IPS-NIHi11 (cell line): Measurements from ENCODE around the gene NEBL.
A peak's percentile ranks its signal among the peaks of the same experiment; 100 is the strongest.

Experiments
- DNase-seq: peaks from one replicate; pipeline ENCODE4 v3.0.0; 2012; ENCODE audit warnings: mixed read lengths, low spot score

The NEBL gene

GRCh38 chr10:20903635-20904390 is 6.7 kb upstream of the NEBL start:
- DNase-seq, result no peak

- no peak for DNase-seq
These were observed 4.0 kb upstream of the NEBL start for GRCh38 chr10:20901110-20901509.

GRCh38 chr10:20898866-20899535 is 1.9 kb upstream of the NEBL start:
- DNase-seq, result no peak

- DNase-seq, result no peak
These were observed 3.8 kb downstream of the NEBL start for GRCh38 chr10:20893297-20893696.

GRCh38 chr10:20892796-20893195 is 4.3 kb downstream of the NEBL start:
- no peak for DNase-seq

- no peak for DNase-seq
These were observed 5.0 kb downstream of the NEBL start for GRCh38 chr10:20892011-20892585.

GRCh38 chr10:20891338-20891714 is 5.8 kb downstream of the NEBL start:
- DNase-seq, result no peak

- DNase-seq, result no peak
These were observed 6.4 kb downstream of the NEBL start for GRCh38 chr10:20890491-20891337.

GRCh38 chr10:20890009-20890408 is 7.1 kb downstream of the NEBL start:
- no peak for DNase-seq

- DNase-seq, result no peak
These were observed 8.3 kb downstream of the NEBL start for GRCh38 chr10:20888620-20889330.

- DNase-seq, result no peak
These were observed 9.2 kb downstream of the NEBL start for GRCh38 chr10:20887706-20888555.

GRCh38 chr10:20885678-20886077 is 11.4 kb downstream of the NEBL start:
- peak; percentile 11 for DNase-seq

GRCh38 chr10:20883552-20883951 is 13.6 kb downstream of the NEBL start:
- DNase-seq, result no peak

GRCh38 chr10:20882091-20882490 is 15.0 kb downstream of the NEBL start:
- DNase-seq, result no peak

GRCh38 chr10:20879136-20879535 is 18.0 kb downstream of the NEBL start:
- DNase-seq, result no peak

GRCh38 chr10:20877986-20878983 is 18.8 kb downstream of the NEBL start:
- no peak for DNase-seq

GRCh38 chr10:20877554-20877953 is 19.6 kb downstream of the NEBL start:
- no peak for DNase-seq

GRCh38 chr10:20874261-20874660 is 22.9 kb downstream of the NEBL start:
- no peak for DNase-seq

- DNase-seq, result no peak
These were observed 25.1 kb downstream of the NEBL start for GRCh38 chr10:20871970-20872369.

GRCh38 chr10:20870834-20871233 is 26.3 kb downstream of the NEBL start:
- DNase-seq, result no peak
